ENCODE measurements around the gene RPS27. TPM values are rescaled to one million over a fixed set of nuclear protein-coding genes. Genes with fewer than 3 reads are reported as not detected.

RPS27 gene
- polyA plus RNA-seq, 1 of the 3 experiments (the other 2 are of a cell fraction), result 7,060 TPM

DNA sequence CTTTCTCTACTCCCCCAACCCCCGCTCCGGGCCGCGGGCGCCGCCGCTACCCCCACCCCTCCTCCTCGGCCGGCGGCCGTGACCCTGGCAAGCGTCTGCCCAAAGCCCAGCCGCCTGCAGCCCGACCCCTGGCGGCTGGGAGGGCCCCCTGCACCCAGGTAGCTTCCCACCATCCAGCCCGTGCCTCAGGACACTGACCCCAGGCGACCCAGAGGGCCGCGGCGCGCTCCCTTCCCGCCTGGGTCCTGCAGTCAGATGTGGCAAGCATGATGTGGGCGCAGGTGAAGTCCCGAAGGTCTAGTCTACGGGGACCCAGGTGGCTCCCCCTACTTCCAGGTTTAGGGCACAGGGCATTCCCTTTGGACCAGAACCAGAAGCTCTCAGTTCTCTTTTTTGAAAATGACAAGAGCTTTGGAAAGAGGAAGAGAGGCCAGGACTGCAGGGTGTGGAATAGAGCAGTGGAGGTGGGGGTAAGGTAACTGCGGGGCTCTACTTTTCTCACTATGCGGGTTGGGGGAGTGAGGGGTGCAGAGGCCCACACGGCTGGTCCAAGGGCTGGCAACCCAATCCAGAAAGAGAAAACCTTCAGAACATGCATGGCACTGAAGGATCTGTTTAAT is 43.8 kb upstream of the RPS27 start, which contains the start of gene DENND4B:
Gene DENND4B (minus strand): TSS at position 97 of the 620 bp plus-strand sequence. CDS start 2,344 bp downstream, outside the sequence.
- DNase-seq, result peak; percentile 99
- H3K4me2 ChIP-seq, result peak within 1 kb of the TSS; percentile 95
- ChIA-PET CTCF (interaction anchor here (0.6 to 5.1 kb wide), 44 partner anchors 9 to 204 kb away, joined by 3 to 51 read pairs (median 4); partner anchors contain the start of genes CREB3L4, CRTC2, GATAD2B and JTB), POLR2A (interaction anchor here (0.8 to 1.9 kb wide), 7 partner anchors 8 to 44 kb away, joined by 3 to 9 read pairs (median 6); partner anchors contain the start of genes CREB3L4, CRTC2, RPS27 and SLC39A1)
- H2AFZ ChIP-seq (ENCODE audit: low read depth), result peak within 1 kb of the TSS; percentile 44; the same call in 1 of the 2 replicates
- peak within 1 kb of the TSS; percentile 80 for H3K9ac ChIP-seq
- TF ChIP-seq, protein P1, sequence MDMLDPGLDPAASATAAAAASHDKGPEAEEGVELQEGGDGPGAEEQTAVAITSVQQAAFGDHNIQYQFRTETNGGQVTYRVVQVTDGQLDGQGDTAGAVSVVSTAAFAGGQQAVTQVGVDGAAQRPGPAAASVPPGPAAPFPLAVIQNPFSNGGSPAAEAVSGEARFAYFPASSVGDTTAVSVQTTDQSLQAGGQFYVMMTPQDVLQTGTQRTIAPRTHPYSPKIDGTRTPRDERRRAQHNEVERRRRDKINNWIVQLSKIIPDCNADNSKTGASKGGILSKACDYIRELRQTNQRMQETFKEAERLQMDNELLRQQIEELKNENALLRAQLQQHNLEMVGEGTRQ (IDR thresholded peaks at IDR 0.05; ENCODE audit: borderline replicate concordance, low read depth, low read length), result no peak
- TF ChIP-seq YY1 (IDR thresholded peaks at IDR 0.05; ENCODE audit: low read depth) (peak; percentile 46; the same call in 1 of the 2 replicates), NFIC (IDR thresholded peaks at IDR 0.05; ENCODE audit: borderline replicate concordance) (0 out of 2 replicates have a peak, but pooled peaks have one; percentile 6), FOXM1 (IDR thresholded peaks at IDR 0.05; ENCODE audit: low read depth) (no peak), FOSL2 (IDR thresholded peaks at IDR 0.05; ENCODE audit: borderline replicate concordance, low read depth) (no peak), RFX5 (IDR thresholded peaks at IDR 0.05; ENCODE audit: low read length) (no peak), SIN3A (IDR thresholded peaks at IDR 0.05; ENCODE audit: borderline replicate concordance, low read depth, low read length) (peak; percentile 92; the same call in 1 of the 2 replicates), GABPA (IDR thresholded peaks at IDR 0.05; ENCODE audit: low read depth) (no peak; the same call in 1 of the 2 replicates), RAD21 (IDR thresholded peaks at IDR 0.05; ENCODE audit: low read length) (peak; percentile 62), CHD2 (IDR thresholded peaks at IDR 0.05; ENCODE audit: low read length, partially characterized antibody) (peak; percentile 80), EP300 (IDR thresholded peaks at IDR 0.05; ENCODE audit: borderline replicate concordance in 1 of 2, low read depth in 1 of 2, low read length in 1 of 2) (0 out of 4 replicates have a peak, but pooled peaks of 1 of the 2 experiments have one; percentile 20), RXRA (IDR thresholded peaks at IDR 0.05; ENCODE audit: borderline replicate concordance, low read depth) (peak; percentile 68; the same call in 1 of the 2 replicates), SMC3 (IDR thresholded peaks at IDR 0.05; ENCODE audit: low read depth, low read length) (peak; percentile 66), TAF1 (IDR thresholded peaks at IDR 0.05; ENCODE audit: borderline replicate concordance, low read depth, low read length) (peak; percentile 73; the same call in 1 of the 2 replicates)
- TF ChIP-seq, protein P2, sequence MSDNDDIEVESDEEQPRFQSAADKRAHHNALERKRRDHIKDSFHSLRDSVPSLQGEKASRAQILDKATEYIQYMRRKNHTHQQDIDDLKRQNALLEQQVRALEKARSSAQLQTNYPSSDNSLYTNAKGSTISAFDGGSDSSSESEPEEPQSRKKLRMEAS (IDR thresholded peaks at IDR 0.05; ENCODE audit: low read depth), result peak; percentile 48; the same call in 1 of the 2 replicates
- TF ChIP-seq, protein P3, sequence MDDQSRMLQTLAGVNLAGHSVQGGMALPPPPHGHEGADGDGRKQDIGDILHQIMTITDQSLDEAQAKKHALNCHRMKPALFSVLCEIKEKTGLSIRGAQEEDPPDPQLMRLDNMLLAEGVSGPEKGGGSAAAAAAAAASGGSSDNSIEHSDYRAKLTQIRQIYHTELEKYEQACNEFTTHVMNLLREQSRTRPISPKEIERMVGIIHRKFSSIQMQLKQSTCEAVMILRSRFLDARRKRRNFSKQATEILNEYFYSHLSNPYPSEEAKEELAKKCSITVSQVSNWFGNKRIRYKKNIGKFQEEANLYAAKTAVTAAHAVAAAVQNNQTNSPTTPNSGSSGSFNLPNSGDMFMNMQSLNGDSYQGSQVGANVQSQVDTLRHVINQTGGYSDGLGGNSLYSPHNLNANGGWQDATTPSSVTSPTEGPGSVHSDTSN (IDR thresholded peaks at IDR 0.05), result no peak
- TF ChIP-seq, protein P4, sequence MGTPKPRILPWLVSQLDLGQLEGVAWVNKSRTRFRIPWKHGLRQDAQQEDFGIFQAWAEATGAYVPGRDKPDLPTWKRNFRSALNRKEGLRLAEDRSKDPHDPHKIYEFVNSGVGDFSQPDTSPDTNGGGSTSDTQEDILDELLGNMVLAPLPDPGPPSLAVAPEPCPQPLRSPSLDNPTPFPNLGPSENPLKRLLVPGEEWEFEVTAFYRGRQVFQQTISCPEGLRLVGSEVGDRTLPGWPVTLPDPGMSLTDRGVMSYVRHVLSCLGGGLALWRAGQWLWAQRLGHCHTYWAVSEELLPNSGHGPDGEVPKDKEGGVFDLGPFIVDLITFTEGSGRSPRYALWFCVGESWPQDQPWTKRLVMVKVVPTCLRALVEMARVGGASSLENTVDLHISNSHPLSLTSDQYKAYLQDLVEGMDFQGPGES (IDR thresholded peaks at IDR 0.05; ENCODE audit: low read depth, low read length), result no peak
- TF ChIP-seq, protein P5, sequence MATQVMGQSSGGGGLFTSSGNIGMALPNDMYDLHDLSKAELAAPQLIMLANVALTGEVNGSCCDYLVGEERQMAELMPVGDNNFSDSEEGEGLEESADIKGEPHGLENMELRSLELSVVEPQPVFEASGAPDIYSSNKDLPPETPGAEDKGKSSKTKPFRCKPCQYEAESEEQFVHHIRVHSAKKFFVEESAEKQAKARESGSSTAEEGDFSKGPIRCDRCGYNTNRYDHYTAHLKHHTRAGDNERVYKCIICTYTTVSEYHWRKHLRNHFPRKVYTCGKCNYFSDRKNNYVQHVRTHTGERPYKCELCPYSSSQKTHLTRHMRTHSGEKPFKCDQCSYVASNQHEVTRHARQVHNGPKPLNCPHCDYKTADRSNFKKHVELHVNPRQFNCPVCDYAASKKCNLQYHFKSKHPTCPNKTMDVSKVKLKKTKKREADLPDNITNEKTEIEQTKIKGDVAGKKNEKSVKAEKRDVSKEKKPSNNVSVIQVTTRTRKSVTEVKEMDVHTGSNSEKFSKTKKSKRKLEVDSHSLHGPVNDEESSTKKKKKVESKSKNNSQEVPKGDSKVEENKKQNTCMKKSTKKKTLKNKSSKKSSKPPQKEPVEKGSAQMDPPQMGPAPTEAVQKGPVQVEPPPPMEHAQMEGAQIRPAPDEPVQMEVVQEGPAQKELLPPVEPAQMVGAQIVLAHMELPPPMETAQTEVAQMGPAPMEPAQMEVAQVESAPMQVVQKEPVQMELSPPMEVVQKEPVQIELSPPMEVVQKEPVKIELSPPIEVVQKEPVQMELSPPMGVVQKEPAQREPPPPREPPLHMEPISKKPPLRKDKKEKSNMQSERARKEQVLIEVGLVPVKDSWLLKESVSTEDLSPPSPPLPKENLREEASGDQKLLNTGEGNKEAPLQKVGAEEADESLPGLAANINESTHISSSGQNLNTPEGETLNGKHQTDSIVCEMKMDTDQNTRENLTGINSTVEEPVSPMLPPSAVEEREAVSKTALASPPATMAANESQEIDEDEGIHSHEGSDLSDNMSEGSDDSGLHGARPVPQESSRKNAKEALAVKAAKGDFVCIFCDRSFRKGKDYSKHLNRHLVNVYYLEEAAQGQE (IDR thresholded peaks at IDR 0.05; ENCODE audit: low read depth, low read length), result 0 out of 2 replicates have a peak, but pooled peaks have one; percentile 19
- TF ChIP-seq, protein P6, sequence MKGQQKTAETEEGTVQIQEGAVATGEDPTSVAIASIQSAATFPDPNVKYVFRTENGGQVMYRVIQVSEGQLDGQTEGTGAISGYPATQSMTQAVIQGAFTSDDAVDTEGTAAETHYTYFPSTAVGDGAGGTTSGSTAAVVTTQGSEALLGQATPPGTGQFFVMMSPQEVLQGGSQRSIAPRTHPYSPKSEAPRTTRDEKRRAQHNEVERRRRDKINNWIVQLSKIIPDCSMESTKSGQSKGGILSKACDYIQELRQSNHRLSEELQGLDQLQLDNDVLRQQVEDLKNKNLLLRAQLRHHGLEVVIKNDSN (IDR thresholded peaks at IDR 0.05; ENCODE audit: borderline replicate concordance, low read depth), result no peak
- TF ChIP-seq, protein P7, sequence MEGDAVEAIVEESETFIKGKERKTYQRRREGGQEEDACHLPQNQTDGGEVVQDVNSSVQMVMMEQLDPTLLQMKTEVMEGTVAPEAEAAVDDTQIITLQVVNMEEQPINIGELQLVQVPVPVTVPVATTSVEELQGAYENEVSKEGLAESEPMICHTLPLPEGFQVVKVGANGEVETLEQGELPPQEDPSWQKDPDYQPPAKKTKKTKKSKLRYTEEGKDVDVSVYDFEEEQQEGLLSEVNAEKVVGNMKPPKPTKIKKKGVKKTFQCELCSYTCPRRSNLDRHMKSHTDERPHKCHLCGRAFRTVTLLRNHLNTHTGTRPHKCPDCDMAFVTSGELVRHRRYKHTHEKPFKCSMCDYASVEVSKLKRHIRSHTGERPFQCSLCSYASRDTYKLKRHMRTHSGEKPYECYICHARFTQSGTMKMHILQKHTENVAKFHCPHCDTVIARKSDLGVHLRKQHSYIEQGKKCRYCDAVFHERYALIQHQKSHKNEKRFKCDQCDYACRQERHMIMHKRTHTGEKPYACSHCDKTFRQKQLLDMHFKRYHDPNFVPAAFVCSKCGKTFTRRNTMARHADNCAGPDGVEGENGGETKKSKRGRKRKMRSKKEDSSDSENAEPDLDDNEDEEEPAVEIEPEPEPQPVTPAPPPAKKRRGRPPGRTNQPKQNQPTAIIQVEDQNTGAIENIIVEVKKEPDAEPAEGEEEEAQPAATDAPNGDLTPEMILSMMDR (IDR thresholded peaks at IDR 0.05), result peak; percentile 76
- no peaks in the 10 kb centered on the region for H3K9me3 ChIP-seq
- H3F3A ChIP-seq (replicated peaks; ENCODE audit: insufficient read depth), result peaks cover 8% of the 10 kb centered on the region
- H3K4me3 ChIP-seq (ENCODE audit: low read depth in 2 of 2, low read length in 1 of 2), result peak within 1 kb of the TSS; percentile 85 to 91
- peaks cover 30% of the 10 kb centered on the region for H3K79me2 ChIP-seq (ENCODE audit: insufficient read depth)
- H3K4me1 ChIP-seq (ENCODE audit: control insufficient read depth in 1 of 2, insufficient read depth in 2 of 2, low read depth in 1 of 2, low read length in 1 of 2), result peaks cover 3 to 17% of the 10 kb centered on the region in 2 experiments; a peak in 2 of 4 replicates
- no peaks in the 10 kb centered on the region for H4K20me1 ChIP-seq (ENCODE audit: insufficient read depth)
- H3K36me3 ChIP-seq (replicated peaks in 1 of 2; ENCODE audit: control insufficient read depth in 1 of 2, insufficient read depth in 2 of 2, low read length in 1 of 2), result peaks cover 16 to 50% of the 10 kb centered on the region in 2 experiments
- no peaks in the 10 kb centered on the region for H3K27me3 ChIP-seq (ENCODE audit: insufficient read depth)
- no peaks in the 10 kb centered on the region for H3K9me2 ChIP-seq
- H3K27ac ChIP-seq (ENCODE audit: low read depth in 2 of 2, low read length in 1 of 2), result peak within 1 kb of the TSS; percentile 60 to 89
- 24% methylated on average over 8 of the region's 28 CpGs for WGBS (ENCODE audit: low lambda C conversion rate)
